Fibroblast of lung (primary cell): ENCODE data around the gene KRTAP3-1. TPM values are rescaled to one million over a fixed set of nuclear protein-coding genes. Genes with fewer than 3 reads are reported as not detected.

Experiments
- DNase-seq, 2 donors: peaks; one replicate each; pipeline versions ENCODE4 v3.0.0 to v3.0.0-alpha.2; 2010; ENCODE audit warnings: low read depth in 2 of 2
- H2AFZ ChIP-seq: 2 replicates; pipeline ENCODE4 v1.5.1; 2012; ENCODE audit warnings: low read length, control low read depth, inconsistent platforms
- H3K27ac ChIP-seq: 2 replicates; pipeline ENCODE4 v1.5.1; 2011; ENCODE audit warnings: low read length, control low read depth; ENCODE audit not compliant: insufficient read depth
- H3K27me3 ChIP-seq: 2 replicates; pipeline ENCODE4 v1.5.1; 2011; ENCODE audit warnings: mild to moderate bottlenecking, low read length; ENCODE audit not compliant: control insufficient read depth, insufficient read depth
- H3K36me3 ChIP-seq: 2 replicates; pipeline ENCODE4 v1.5.1; 2011; ENCODE audit warnings: low read length; ENCODE audit not compliant: control insufficient read depth, insufficient read depth
- H3K4me1 ChIP-seq: 2 replicates; pipeline ENCODE4 v1.5.1; 2011; ENCODE audit warnings: low read length; ENCODE audit not compliant: control insufficient read depth, insufficient read depth; ENCODE audit errors: extremely low read depth
- H3K4me2 ChIP-seq: 2 replicates; pipeline ENCODE4 v1.5.1; 2011; ENCODE audit warnings: low read length, control low read depth; ENCODE audit not compliant: insufficient read depth; ENCODE audit errors: extremely low read depth
- H3K4me3 ChIP-seq, 4 experiments: fragments of 200-600 bp in 1 of 4; sonication (generic) in 1 of 4; replicated peaks in 1 of 4; 2 replicates each; pipeline ENCODE4 v1.5.1; 2011 to 2016; ENCODE audit warnings: low read length in 4 of 4, low read depth in 3 of 4, mild to moderate bottlenecking in 3 of 4, control low read depth in 2 of 4, inconsistent platforms in 1 of 4, mixed read lengths in 1 of 4; ENCODE audit not compliant: insufficient read depth in 1 of 4; ENCODE audit errors: control extremely low read depth in 1 of 4
- H3K79me2 ChIP-seq: 2 replicates; pipeline ENCODE4 v1.5.1; 2012; ENCODE audit warnings: mild to moderate bottlenecking, low read length, inconsistent platforms; ENCODE audit not compliant: control insufficient read depth, insufficient read depth
- H3K9ac ChIP-seq: 2 replicates; pipeline ENCODE4 v1.5.1; 2011; ENCODE audit warnings: mild to moderate bottlenecking, low read length, control low read depth; ENCODE audit not compliant: insufficient read depth
- H3K9me3 ChIP-seq: 2 replicates; pipeline ENCODE4 v1.5.1; 2012; ENCODE audit warnings: low read depth, low read length; ENCODE audit not compliant: control insufficient read depth, insufficient read depth
- H4K20me1 ChIP-seq: 2 replicates; pipeline ENCODE4 v1.5.1; 2011; ENCODE audit warnings: low read length; ENCODE audit not compliant: control insufficient read depth, insufficient read depth; ENCODE audit errors: extremely low read depth
- EZH2 ChIP-seq: IDR thresholded peaks from 2 replicates; pipeline ENCODE4 v1.5.1; 2012; ENCODE audit warnings: low read length, control low read depth, mild to moderate bottlenecking; ENCODE audit errors: missing control alignments
- polyA plus RNA-seq, 2 donors: library from polyadenylated mRNA; depleted of rRNA in 1 of 2; stranded (reverse) in 1 of 2; unstranded in 1 of 2; fragments of >200 nt; gene quantifications; 2 replicates each; pipeline ENCODE4 v1.2.1, GENCODE V29; 2011 to 2012; ENCODE audit warnings: missing spikeins in 1 of 2
- total RNA-seq: library from RNA; depleted of rRNA; stranded (reverse); fragments of >200 nt; gene quantifications from 2 replicates; pipeline ENCODE4 v1.2.1, GENCODE V29; 2014
- TF ChIP-seq, protein P1 (sequence below), 2 donors: IDR thresholded peaks in 1 of 2; conservative IDR thresholded peaks in 1 of 2; 1 replicate in 1 of 2; 2 replicates in 1 of 2; pipeline ENCODE4 v1.5.1; 2011 to 2012; ENCODE audit warnings: low read length in 2 of 2, control low read depth in 1 of 2, inconsistent platforms in 1 of 2, low read depth in 1 of 2, mild to moderate bottlenecking in 1 of 2

Gene KRTAP3-1
- total and polyA plus RNA-seq, 2 donors (not counting 1 experiment from before 2014, with no cell fraction given): not detected

DNA sequence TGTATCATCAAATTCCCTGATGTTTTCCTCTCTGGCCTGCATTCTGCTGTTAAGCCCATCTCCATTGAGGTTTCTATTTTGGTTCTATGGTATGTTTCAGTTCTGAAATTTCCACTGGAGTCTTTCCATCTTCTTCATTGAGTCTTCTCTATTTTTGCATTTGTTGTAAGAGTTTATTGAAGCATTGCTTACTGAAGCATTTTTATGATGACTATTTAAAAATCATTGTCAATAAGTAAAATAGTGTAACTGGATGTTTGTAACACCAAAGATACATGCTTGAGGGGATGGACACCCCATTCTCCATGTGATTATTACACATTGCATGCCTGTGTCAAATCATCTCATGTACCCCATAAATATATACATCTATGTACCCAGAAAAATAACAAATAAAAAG is 33.4 kb downstream of the KRTAP3-1 start:
- H3K4me2 ChIP-seq: no peak overlapping the region
- no peak overlapping the region for H2AFZ ChIP-seq
- H3K4me3 ChIP-seq: no peak overlapping the region
- no peaks in the 10 kb centered on the region for H4K20me1 ChIP-seq
- TF ChIP-seq, protein P1, sequence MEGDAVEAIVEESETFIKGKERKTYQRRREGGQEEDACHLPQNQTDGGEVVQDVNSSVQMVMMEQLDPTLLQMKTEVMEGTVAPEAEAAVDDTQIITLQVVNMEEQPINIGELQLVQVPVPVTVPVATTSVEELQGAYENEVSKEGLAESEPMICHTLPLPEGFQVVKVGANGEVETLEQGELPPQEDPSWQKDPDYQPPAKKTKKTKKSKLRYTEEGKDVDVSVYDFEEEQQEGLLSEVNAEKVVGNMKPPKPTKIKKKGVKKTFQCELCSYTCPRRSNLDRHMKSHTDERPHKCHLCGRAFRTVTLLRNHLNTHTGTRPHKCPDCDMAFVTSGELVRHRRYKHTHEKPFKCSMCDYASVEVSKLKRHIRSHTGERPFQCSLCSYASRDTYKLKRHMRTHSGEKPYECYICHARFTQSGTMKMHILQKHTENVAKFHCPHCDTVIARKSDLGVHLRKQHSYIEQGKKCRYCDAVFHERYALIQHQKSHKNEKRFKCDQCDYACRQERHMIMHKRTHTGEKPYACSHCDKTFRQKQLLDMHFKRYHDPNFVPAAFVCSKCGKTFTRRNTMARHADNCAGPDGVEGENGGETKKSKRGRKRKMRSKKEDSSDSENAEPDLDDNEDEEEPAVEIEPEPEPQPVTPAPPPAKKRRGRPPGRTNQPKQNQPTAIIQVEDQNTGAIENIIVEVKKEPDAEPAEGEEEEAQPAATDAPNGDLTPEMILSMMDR (conservative IDR thresholded peaks at IDR 0.05 in 1 of 2, IDR thresholded peaks at IDR 0.05 in 1 of 2; ENCODE audit: low read depth in 1 of 2, low read length in 2 of 2): no peak
- no peak for TF ChIP-seq EZH2
- H3K27me3 ChIP-seq: no peaks in the 10 kb centered on the region
- DNase-seq: no peak
- no peak overlapping the region for H3K27ac ChIP-seq
- H3K79me2 ChIP-seq: no peaks in the 10 kb centered on the region
- H3K4me1 ChIP-seq: peaks cover 2% of the 10 kb centered on the region
- H3K9me3 ChIP-seq: no peaks in the 10 kb centered on the region
- no peak overlapping the region for H3K9ac ChIP-seq
- H3K36me3 ChIP-seq: no peaks in the 10 kb centered on the region

DNA sequence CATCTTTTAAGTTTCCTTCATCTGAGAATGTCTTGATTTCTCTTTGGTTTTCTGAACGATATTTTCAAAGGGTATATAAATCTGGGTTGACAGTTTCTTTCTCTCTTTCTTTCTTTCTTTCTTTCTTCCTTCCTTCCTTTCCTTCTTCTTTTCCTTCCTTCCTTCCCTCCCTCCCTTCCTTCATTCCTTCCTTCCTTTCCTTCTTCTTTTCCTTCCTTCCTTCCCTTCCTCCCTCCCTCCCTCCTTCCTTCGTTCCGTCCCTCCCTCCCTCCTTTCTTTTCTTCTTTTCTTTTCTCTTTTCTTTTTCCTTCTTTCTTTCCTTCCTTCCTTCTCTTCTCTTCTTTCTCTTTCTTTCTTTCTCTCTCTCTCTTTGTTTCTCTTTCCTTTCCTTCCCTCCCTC is 34.6 kb downstream of the KRTAP3-1 start:
- H3K27ac ChIP-seq: no peak overlapping the region
- no peaks in the 10 kb centered on the region for H3K27me3 ChIP-seq
- no peak overlapping the region for H2AFZ ChIP-seq
- H3K4me1 ChIP-seq: no peaks in the 10 kb centered on the region
- H3K4me2 ChIP-seq: no peak overlapping the region
- no peak overlapping the region for H3K9ac ChIP-seq
- no peaks in the 10 kb centered on the region for H3K36me3 ChIP-seq
- DNase-seq: no peak
- TF ChIP-seq, protein P1 (conservative IDR thresholded peaks at IDR 0.05 in 1 of 2, IDR thresholded peaks at IDR 0.05 in 1 of 2; ENCODE audit: low read depth in 1 of 2, low read length in 2 of 2): no peak
- TF ChIP-seq EZH2: no peak
- no peaks in the 10 kb centered on the region for H3K79me2 ChIP-seq
- H3K4me3 ChIP-seq: no peak overlapping the region
- H3K9me3 ChIP-seq: no peaks in the 10 kb centered on the region
- no peaks in the 10 kb centered on the region for H4K20me1 ChIP-seq

DNA sequence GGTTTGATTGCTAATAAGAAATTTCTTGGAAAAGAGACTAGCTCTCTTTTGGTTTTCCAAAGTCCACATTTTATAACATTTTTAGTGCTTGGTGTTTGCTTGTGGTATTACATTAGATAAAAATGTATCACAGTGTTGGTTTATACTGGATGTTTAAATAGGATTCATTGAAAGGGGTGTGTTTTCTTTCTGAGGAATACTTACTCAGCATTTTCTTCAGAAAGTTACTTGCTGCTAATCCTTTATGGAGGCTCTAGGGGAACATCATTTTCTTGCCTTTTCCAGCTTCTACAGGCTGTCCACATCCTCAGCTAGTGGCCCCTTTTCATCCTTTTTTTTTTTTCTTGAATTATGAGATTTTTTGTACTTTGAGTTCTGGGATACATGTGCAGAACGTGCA is 41.3 kb downstream of the KRTAP3-1 start:
- Histone ChIP-seq H3K27me3 (no peaks in the 10 kb centered on the region), H3K4me1 (no peaks in the 10 kb centered on the region), H3K9me3 (no peaks in the 10 kb centered on the region), H3K4me3 (no peak overlapping the region), H3K9ac (no peak overlapping the region), H3K36me3 (no peaks in the 10 kb centered on the region), H2AFZ (no peak overlapping the region), H3K79me2 (no peaks in the 10 kb centered on the region), H4K20me1 (no peaks in the 10 kb centered on the region), H3K4me2 (no peak overlapping the region), H3K27ac (no peak overlapping the region)
- no peak for DNase-seq
- TF ChIP-seq, protein P1 (conservative IDR thresholded peaks at IDR 0.05 in 1 of 2, IDR thresholded peaks at IDR 0.05 in 1 of 2; ENCODE audit: low read depth in 1 of 2, low read length in 2 of 2): no peak
- no peak for TF ChIP-seq EZH2
